LHCN-M2 (cell line): Measurements from ENCODE around the gene PKN1. TPM values are rescaled to one million over a fixed set of nuclear protein-coding genes. Genes with fewer than 3 reads are reported as not detected.

Source experiments
- DNase-seq: peaks from one replicate; pipeline ENCODE4 v3.0.0-alpha.2; 2012; ENCODE audit warnings: low read depth
- total RNA-seq: library from RNA; depleted of rRNA; stranded (reverse); fragments of >200 nt; gene quantifications from 2 replicates; pipeline ENCODE4 v1.2.3, GENCODE V29; 2014

The PKN1 gene
- total RNA-seq, 1 experiment from 2014 or later: 84.8 TPM

GRCh38 chr19:14406645-14407401, 26.3 kb upstream of the PKN1 start:
- no peak for DNase-seq

GRCh38 chr19:14407605-14408484, 25.3 kb upstream of the PKN1 start:
- DNase-seq: no peak

- no peak for DNase-seq
Observed at GRCh38 chr19:14408491-14409145, 24.5 kb upstream of the PKN1 start.

DNA sequence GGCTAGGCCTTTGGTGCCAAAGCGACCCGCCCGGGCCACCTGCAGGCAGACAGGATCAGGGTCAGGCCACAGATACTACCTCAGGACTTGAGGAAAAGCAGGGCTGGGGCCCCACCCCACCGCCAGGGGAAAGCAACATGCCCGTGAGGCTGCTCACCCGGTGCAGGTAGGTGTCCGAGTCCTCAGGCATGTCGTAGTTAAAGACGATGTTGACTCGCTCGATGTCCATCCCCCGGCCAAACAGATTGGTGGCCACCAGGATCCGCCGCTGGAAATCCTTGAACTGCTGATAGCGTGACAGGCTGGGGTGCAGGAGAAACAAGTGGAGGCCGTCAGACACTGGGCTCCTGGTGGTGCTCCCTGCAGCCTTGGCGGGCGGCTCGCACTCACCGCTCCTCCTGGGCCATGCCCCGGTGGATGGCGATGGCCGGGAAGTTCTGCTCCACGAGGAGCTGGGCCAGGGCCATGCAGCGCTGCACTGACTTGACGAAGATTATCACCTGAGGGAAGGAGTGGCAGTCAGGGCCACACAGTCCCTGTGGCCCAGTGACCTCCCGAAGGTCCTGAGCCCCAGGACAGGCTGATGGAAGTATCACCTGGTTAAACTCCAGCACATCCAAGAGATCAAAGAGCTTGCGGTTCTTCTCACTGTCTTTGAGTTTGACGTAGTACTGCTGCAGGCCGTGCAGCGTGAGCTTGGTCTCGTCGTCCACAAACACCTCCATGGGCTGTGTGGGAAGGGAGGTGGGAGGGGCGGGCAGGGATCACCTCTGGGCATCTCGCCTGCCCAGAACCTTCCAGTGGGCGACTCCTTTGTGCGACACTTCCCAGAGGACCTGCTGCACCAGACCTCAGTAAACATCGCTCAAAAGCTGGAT, 23.7 kb upstream of the PKN1 start:
- DNase-seq: no peak

DNA sequence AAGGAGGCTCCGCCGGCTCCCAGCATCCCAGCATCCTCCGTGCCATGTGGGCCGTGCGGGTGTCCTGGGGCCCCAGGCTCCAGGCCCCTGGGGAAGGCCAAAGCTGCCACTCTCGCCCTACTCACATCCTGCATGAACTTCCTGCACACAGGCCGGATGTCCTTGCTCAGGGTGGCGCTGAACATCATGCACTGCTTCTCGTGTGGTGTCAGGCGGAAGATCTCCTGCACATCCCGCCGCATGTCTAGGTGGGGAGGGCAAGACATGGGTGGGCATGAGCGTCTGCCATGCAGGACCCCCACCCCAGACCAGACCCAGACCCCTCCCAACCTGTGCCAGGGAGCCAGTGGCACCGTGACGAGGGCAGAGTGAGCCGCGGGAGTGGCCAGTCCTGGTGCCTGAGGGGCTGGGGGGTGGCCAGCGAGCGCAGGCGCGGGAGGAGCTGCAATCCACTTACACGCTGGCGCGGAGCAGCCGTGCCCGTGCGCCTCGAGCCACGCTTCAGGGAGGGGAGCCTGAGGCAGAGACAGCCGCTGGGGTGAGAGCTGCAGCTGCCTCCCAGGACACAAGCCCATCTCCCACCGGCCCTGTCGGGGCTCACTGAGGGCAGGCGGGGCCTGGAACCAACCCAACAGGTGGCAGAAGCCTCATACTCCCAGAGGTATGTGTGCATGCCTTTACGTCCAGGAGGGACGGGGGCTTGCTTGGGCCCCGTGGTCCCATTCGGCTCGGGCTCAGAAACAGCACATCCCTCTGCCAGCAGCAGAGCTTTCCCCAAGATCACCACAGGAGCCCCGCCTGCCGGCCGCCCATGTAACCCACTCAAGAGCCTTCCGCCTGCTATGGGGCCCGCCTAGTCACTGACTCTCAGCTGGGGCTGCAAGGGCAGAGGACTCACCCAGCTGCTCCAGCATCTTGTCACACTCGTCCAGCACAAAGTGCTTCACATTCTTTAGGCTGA, 22.7 kb upstream of the PKN1 start:
- DNase-seq: no peak

DNA sequence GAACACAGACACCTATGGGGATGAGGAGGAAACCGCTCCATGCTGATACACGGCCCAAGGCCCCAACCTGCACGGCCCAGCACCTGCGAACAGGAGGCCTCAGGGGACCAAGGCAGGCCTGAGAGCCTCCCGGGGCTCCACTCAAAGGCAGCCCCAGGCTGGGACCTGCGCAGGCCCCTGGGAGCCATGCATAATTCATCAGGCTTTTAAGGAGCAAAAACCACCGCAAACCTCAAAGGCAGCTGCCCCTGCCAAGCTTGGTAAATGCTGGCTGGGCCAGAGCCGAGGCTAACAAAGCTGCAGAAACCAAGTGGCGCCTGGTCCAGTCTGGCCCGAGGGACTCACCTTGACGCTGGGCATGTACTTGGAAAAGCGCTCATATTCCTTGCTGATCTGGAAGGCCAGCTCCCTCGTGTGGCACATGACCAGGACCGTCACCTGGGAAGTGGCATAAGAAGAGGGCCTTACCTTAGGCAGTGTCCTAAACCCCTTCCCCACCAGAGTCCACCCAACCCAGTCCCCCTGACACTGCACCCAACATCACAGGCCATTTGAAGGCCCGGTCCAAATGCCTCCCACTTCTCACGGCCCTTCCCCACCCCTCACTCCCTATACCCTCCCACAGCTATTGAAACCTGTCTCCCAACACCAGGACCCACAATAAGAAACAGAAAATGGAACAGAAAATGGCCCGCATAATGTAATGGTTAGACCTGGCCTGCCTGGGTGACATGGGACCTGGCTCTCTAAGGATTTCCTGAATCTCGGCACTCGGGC, 21.8 kb upstream of the PKN1 start:
- DNase-seq: no peak

GRCh38 chr19:14411938-14412245, 21.2 kb upstream of the PKN1 start:
- DNase-seq: no peak

DNA sequence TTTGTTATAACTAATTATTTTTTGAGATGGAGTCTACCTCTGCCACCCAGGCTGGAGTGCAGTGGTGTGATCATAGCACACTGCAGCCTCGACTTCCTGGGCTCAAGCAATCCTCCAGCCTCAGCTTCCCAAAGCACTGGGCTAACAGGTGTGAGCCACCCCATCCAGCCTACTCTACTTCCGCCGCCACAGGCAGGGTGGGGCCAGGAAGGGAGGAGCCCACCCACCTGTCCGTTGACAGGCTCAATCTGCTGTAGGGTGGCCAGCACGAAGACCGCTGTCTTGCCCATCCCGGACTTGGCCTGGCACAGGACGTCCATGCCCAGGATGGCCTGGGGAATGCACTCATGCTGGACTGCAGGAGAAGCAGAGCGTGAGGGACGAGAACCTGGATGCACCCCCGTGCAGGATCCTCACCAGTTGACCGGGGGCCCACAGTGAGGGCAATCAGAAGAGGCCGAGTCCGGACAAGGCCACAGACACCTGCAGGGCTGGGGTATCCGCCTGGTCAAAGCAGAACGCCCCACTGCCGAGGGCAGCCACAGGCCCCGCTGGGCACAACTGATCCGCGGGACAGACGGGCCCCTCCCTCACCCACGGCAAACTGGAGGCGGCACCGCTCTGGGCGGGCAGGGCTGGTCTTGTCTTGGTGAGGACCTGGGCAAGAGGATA, 20.6 kb upstream of the PKN1 start:
- DNase-seq: no peak

DNA sequence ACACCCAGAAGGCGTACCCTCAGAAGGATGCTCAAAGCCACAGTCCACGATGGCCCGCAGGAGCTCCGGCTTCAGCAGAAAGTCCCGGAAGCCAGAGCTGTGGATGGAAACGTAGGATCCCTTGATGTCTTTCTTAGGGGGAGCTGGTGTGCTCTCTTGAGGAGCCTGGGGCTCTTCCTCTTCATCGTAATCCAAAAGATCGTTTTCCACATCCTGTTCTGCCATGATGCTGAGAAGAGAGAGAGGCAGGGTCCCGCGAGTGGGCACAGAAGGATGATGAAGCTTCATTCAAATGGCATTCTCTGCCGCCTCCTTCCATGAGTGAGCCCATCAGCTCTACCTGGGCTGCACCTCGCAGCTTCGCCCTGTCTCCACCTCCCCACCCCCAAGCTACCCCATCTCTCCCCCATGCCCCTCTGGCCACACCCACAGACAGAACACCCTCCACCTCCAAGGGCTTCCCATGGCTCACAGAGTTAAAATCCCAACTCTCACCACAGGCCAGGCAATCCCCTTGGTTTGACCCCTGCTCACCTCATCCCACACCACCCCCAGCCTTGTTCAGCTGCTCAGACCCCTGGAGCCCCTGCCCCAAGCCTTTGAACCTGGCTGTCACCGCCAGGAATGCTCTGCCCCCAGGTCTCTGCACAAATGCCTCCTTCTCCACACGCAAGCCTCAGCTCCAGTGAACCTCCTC, 20.0 kb upstream of the PKN1 start:
- DNase-seq: no peak

- DNase-seq: peak; percentile 65
Observed at GRCh38 chr19:14413693-14414181, 19.4 kb upstream of the PKN1 start.

DNA sequence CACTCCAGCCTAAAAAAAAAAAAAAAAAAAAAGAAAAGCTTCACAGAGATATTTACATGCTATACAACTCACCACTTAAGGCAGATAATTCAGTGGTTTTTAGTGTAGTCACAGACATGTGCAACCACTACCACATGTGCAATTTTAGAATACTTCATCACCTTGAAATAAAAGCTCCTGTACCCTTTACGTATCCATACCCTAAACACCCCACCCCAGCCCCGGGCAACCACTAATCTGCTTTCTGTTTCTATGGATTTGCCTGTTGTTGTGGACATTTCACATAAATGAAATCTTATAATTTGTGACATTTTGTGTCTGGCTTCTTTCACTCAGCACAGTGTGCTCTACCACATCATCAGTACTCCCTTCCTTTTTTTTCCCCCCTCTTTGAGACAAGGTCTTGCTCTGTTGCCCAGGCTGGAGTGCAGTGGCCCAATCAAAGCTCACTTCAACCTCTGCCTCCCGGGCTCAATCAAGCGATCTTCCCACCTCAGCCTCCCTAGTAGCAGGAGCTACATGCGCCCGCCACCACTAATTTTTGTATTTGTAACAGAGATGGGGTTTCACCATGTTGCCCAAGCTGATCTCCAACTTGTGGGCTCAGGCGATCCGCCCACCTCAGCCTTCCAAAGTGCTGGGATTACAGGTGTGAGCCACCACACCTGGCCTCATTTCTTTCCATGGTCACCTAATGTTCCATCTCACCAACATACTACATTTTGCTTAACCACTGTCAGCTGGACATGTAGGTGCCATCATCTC, 18.0 kb upstream of the PKN1 start:
- DNase-seq: no peak

- DNase-seq: no peak
Observed at GRCh38 chr19:14416817-14417231, 16.3 kb upstream of the PKN1 start.

DNA sequence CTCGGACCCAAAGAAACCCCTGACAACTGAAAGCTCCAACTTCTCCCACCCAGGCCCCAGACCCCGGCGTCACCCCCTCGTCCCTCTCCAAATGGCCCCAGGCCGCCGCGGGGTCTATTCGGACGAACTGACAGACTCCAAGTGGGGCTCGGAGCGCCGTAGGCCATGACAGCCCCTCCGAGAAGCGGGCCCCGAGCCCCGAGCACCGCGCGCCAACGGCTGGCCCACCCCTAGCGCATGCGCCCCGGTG, 14.3 kb upstream of the PKN1 start:
- no peak for DNase-seq

DNA sequence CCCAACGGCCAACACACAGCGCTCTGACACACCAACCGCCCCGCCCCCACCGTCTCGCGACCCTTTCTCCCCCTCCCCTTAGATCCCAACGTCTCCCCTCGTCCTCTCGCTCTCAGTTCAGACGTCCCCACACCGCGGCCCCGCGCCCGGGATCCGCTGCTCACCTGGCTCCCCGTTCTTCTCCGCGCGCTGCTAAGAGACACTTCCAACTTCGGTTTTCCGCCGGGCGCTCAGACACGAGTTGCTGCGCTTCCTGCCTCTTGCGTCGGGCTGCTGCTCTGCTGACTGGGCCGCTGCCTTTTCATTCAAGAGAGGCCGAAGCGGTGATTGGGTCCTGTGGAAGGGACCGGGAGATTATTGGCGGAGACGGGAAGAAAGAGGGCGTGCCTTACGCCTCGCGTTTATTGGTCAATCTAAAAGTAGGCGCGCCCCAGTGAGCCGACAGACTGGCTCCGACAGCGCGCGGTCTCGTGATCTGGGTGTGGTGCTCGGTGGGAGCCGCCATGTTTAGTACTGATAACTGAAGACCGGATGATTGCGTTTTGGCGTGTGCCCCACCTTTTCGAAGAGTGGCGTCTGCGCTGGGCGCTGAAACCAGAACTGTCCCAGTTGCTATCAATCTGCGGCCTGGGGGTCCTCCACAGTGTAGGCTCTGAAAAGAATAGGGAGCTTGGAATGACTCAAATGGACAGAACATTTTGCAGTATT, 13.8 kb upstream of the PKN1 start, which contains the start of gene DDX39A:
Gene DDX39A, minus strand, starts transcription at position 236 of the 708 bp plus-strand sequence. CDS start 6,121 bp downstream, outside the sequence.
- DNase-seq: peak; percentile 99

DNA sequence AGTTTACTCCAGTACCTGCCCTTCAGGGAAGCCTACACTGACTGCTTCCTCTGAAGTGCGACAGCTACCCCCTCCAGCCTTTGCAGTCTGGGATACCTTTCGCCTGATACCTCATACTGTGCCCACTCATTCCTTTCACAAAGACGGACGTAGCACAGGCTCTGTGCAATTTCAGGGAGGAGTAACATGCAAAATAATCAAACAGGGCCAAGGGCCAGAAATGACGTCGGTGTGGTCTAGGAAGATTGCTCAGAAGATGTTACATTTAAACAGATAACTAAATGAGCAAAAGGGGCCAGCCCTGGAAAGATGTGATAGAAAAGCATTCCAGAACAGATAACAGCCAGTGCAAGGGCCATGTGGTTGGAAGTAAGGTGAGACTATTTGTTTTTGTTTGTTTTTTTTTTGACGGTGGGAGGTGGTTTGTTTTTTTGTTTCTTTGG, 7.4 kb upstream of the PKN1 start:
- no peak for DNase-seq

- DNase-seq: peak; percentile 28
Observed at GRCh38 chr19:14427461-14427860, 5.6 kb upstream of the PKN1 start.
